ENCODE data around the gene ABO. TPM values are rescaled to one million over a fixed set of nuclear protein-coding genes. Genes with fewer than 3 reads are reported as not detected.
"Not testable (repeated sequence)": the region's sequence is repeated elsewhere in the genome, so short reads cannot be mapped to it uniquely, and the experiment has no call there.

The ABO gene
- total and polyA plus RNA-seq, 2 donors: 0.14 to 1.3 TPM

- H3K4me1 ChIP-seq (ENCODE audit: control insufficient read depth in 2 of 2, insufficient read depth in 2 of 2, low read length in 2 of 2): no peaks in the 10 kb centered on the region
- no peaks in the 10 kb centered on the region for H3K9me3 ChIP-seq (ENCODE audit: control insufficient read depth in 2 of 2, insufficient read depth in 1 of 2, low read length in 1 of 2)
- WGBS: 91% methylated on average over 38 of the region's 38 CpGs
- no peak overlapping the region for H3K27ac ChIP-seq (ENCODE audit: low read depth in 1 of 2, low read length in 1 of 2)
- H3K4me3 ChIP-seq (ENCODE audit: low read length in 2 of 2): no peak overlapping the region
- DNase-seq (ENCODE audit: low read depth in 6 of 9, low spot score in 9 of 9): no peak
- H3K36me3 ChIP-seq (ENCODE audit: control insufficient read depth in 2 of 2, insufficient read depth in 2 of 2, low read length in 1 of 2): no peaks in the 10 kb centered on the region
- no peaks in the 10 kb centered on the region for H3K27me3 ChIP-seq (ENCODE audit: control insufficient read depth in 2 of 2, insufficient read depth in 1 of 2, low read length in 1 of 2)
Measured at GRCh38 chr9:133225171-133226011, 49.6 kb downstream of the ABO start.

DNA sequence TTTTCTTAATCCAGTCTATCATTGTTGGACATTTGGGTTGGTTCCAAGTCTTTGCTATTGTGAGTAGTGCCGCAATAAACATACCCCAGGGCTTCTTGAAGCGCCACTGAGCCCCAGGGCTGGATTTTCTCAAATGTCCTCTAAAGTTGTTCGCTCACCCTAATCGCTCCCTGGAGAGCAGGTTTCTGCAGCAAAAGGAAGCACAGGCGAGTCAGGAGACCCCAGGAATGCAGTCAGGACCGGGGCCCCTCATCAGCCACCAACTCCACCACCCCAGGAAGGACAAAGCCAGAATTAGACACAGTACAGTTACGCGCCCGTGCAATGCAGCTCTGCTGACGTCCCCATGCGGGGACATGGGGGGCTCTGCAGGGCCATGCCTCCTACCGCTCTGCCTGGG, 50.2 kb downstream of the ABO start:
- Histone ChIP-seq H3K36me3 (ENCODE audit: control insufficient read depth in 2 of 2, insufficient read depth in 2 of 2, low read length in 1 of 2) (no peaks in the 10 kb centered on the region), H3K27ac (ENCODE audit: low read depth in 1 of 2, low read length in 1 of 2) (no peak overlapping the region), H3K4me3 (ENCODE audit: low read length in 2 of 2) (no peak overlapping the region), H3K9me3 (ENCODE audit: control insufficient read depth in 2 of 2, insufficient read depth in 1 of 2, low read length in 1 of 2) (no peaks in the 10 kb centered on the region), H3K4me1 (ENCODE audit: control insufficient read depth in 2 of 2, insufficient read depth in 2 of 2, low read length in 2 of 2) (no peaks in the 10 kb centered on the region), H3K27me3 (ENCODE audit: control insufficient read depth in 2 of 2, insufficient read depth in 1 of 2, low read length in 1 of 2) (no peaks in the 10 kb centered on the region)
- 94% methylated on average over 12 of the region's 12 CpGs for WGBS
- DNase-seq (ENCODE audit: low read depth in 6 of 9, low spot score in 9 of 9): no peak

GRCh38 chr9:133223159-133223756, 51.7 kb downstream of the ABO start:
- H3K36me3 ChIP-seq (ENCODE audit: control insufficient read depth in 2 of 2, insufficient read depth in 2 of 2, low read length in 1 of 2); DNase-seq (ENCODE audit: low read depth in 6 of 9, low spot score in 9 of 9); H3K4me3 ChIP-seq (ENCODE audit: low read length in 2 of 2); H3K4me1 ChIP-seq (ENCODE audit: control insufficient read depth in 2 of 2, insufficient read depth in 2 of 2, low read length in 2 of 2); H3K27me3 ChIP-seq (ENCODE audit: control insufficient read depth in 2 of 2, insufficient read depth in 1 of 2, low read length in 1 of 2); H3K9me3 ChIP-seq (ENCODE audit: control insufficient read depth in 2 of 2, insufficient read depth in 1 of 2, low read length in 1 of 2); H3K27ac ChIP-seq (ENCODE audit: low read depth in 1 of 2, low read length in 1 of 2): not testable (repeated sequence)
- 65% methylated on average over 13 of the region's 13 CpGs for WGBS

- not testable (repeated sequence) for DNase-seq (ENCODE audit: low read depth in 6 of 9, low spot score in 9 of 9); H3K4me1 ChIP-seq (ENCODE audit: control insufficient read depth in 2 of 2, insufficient read depth in 2 of 2, low read length in 2 of 2); H3K9me3 ChIP-seq (ENCODE audit: control insufficient read depth in 2 of 2, insufficient read depth in 1 of 2, low read length in 1 of 2); H3K4me3 ChIP-seq (ENCODE audit: low read length in 2 of 2); H3K36me3 ChIP-seq (ENCODE audit: control insufficient read depth in 2 of 2, insufficient read depth in 2 of 2, low read length in 1 of 2); H3K27ac ChIP-seq (ENCODE audit: low read depth in 1 of 2, low read length in 1 of 2); H3K27me3 ChIP-seq (ENCODE audit: control insufficient read depth in 2 of 2, insufficient read depth in 1 of 2, low read length in 1 of 2)
- 82% methylated on average over 12 of the region's 12 CpGs for WGBS
Measured at GRCh38 chr9:133221994-133222393, 53.0 kb downstream of the ABO start.

DNA sequence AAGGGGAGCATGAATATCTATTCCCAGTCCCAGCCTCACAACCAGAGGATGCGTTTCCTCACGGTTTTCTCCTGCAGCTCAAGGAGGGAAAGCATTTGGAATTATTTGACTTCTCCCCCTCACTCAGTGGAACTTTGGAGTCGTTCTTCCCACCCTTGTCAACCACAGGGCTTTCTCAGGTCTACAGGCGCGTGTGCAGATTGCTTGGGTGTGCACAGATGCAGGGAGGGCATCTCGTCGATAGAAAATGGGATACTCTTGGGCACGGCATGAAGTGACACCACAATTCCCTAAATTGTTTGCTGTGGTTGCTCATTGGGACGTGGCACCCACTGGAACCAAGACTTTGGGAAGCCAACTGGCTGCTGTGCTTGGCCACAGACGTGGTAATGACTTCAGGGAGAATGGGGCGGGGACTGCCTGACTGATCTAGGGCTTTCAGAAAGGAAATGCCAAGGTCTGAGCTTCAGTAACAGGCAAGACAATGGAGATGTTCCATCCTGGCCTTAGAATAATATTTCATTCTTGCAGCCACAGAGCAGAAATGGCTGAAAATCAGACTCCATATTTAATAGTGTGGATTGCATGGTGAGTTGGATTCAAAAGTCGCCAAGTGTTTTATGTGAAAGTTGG, 53.7 kb downstream of the ABO start:
- no peak overlapping the region for H3K4me3 ChIP-seq (ENCODE audit: low read length in 2 of 2)
- DNase-seq (ENCODE audit: low read depth in 6 of 9, low spot score in 9 of 9): no peak
- no peaks in the 10 kb centered on the region for H3K9me3 ChIP-seq (ENCODE audit: control insufficient read depth in 2 of 2, insufficient read depth in 1 of 2, low read length in 1 of 2)
- H3K27ac ChIP-seq (ENCODE audit: low read depth in 1 of 2, low read length in 1 of 2): no peak overlapping the region
- WGBS: 81% methylated on average over 12 of the region's 12 CpGs
- no peaks in the 10 kb centered on the region for H3K4me1 ChIP-seq (ENCODE audit: control insufficient read depth in 2 of 2, insufficient read depth in 2 of 2, low read length in 2 of 2)
- H3K36me3 ChIP-seq (ENCODE audit: control insufficient read depth in 2 of 2, insufficient read depth in 2 of 2, low read length in 1 of 2): no peaks in the 10 kb centered on the region
- peaks cover 0 to 4% of the 10 kb centered on the region in 2 donors for H3K27me3 ChIP-seq (ENCODE audit: control insufficient read depth in 2 of 2, insufficient read depth in 1 of 2, low read length in 1 of 2)

DNA sequence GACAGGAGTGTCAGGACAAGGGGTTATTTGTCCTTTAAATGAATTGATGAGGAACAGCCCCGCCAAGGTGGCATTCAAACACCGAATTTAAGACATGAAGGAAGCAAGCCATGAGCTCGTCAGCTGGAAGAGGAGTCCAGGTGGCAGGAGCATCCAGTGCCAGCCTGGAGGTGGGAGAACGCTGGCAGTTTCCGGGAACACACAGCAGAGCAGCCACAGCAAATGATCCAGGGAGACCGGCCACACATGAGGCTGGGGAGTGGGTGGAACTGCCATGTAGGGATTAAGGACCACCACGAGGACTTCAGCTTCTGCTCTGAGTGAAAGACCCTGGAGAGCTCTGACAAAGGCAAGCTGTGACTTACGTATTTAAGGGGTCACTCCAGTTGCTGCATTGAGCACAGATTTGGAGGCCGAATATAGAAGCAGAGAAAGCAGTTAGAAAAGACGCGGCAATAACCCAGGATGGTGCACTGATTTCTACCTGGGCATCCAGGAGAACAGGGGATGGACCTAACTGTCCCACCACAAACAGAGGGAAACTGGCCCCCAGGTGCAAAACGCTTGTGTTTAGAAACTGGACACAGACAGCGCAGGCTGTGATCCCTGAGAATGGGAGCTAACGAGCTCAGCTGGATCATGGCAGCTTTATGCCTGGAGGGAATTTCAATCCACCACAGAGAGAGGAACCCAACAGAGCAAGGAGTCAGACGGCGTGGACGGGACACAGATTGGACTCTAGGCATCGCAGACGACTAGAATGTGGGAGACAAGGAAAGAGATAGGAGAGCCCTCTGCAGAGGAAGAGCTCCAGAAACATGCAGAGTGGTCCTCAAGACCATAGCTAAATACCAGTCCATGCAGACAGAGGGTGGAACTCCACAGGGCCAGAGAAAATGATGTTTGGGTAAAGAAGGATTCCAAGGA, 56.7 kb downstream of the ABO start:
- not testable (repeated sequence) for H3K4me3 ChIP-seq (ENCODE audit: low read length in 2 of 2); H3K27ac ChIP-seq (ENCODE audit: low read depth in 1 of 2, low read length in 1 of 2); DNase-seq (ENCODE audit: low read depth in 6 of 9, low spot score in 9 of 9); H3K4me1 ChIP-seq (ENCODE audit: control insufficient read depth in 2 of 2, insufficient read depth in 2 of 2, low read length in 2 of 2); H3K9me3 ChIP-seq (ENCODE audit: control insufficient read depth in 2 of 2, insufficient read depth in 1 of 2, low read length in 1 of 2); H3K27me3 ChIP-seq (ENCODE audit: control insufficient read depth in 2 of 2, insufficient read depth in 1 of 2, low read length in 1 of 2); H3K36me3 ChIP-seq (ENCODE audit: control insufficient read depth in 2 of 2, insufficient read depth in 2 of 2, low read length in 1 of 2)
- 84% methylated on average over 19 of the region's 19 CpGs for whole genome bisulfite sequencing

- H3K36me3 ChIP-seq (ENCODE audit: control insufficient read depth in 2 of 2, insufficient read depth in 2 of 2, low read length in 1 of 2); DNase-seq (ENCODE audit: low read depth in 6 of 9, low spot score in 9 of 9); H3K27ac ChIP-seq (ENCODE audit: low read depth in 1 of 2, low read length in 1 of 2); H3K4me3 ChIP-seq (ENCODE audit: low read length in 2 of 2); H3K4me1 ChIP-seq (ENCODE audit: control insufficient read depth in 2 of 2, insufficient read depth in 2 of 2, low read length in 2 of 2); H3K27me3 ChIP-seq (ENCODE audit: control insufficient read depth in 2 of 2, insufficient read depth in 1 of 2, low read length in 1 of 2); H3K9me3 ChIP-seq (ENCODE audit: control insufficient read depth in 2 of 2, insufficient read depth in 1 of 2, low read length in 1 of 2): not testable (repeated sequence)
- 62% methylated on average over 12 of the region's 12 CpGs for WGBS
Measured at GRCh38 chr9:133217333-133217988, 57.5 kb downstream of the ABO start.

DNA sequence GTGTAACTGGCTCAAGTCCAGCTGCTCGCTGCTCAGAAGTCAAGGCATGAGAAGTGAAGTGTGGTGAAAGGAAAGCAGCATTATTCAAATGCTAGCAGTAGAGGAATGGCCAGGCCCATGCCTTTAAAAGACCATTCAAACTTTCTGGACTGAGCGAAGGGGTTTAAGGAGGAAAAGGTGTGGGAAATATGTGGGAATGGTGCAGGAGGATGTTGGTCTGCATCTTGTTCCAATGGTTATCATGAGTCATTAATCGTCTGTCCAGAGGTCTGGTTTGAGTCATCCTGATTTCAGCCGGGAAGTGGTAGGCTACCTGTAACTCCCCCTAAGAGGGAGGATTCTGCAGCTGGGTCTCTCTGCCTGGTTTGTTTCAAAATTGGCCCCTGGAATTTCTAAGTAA, 60.7 kb downstream of the ABO start:
- WGBS: 71% methylated on average over 4 of the region's 4 CpGs
- H3K9me3 ChIP-seq (ENCODE audit: control insufficient read depth in 2 of 2, insufficient read depth in 1 of 2, low read length in 1 of 2); H3K27ac ChIP-seq (ENCODE audit: low read depth in 1 of 2, low read length in 1 of 2); DNase-seq (ENCODE audit: low read depth in 6 of 9, low spot score in 9 of 9); H3K36me3 ChIP-seq (ENCODE audit: control insufficient read depth in 2 of 2, insufficient read depth in 2 of 2, low read length in 1 of 2); H3K4me1 ChIP-seq (ENCODE audit: control insufficient read depth in 2 of 2, insufficient read depth in 2 of 2, low read length in 2 of 2); H3K4me3 ChIP-seq (ENCODE audit: low read length in 2 of 2); H3K27me3 ChIP-seq (ENCODE audit: control insufficient read depth in 2 of 2, insufficient read depth in 1 of 2, low read length in 1 of 2): not testable (repeated sequence)

All from thymus (tissue), 11 donors.